Measurements from ENCODE around the gene DIPK2B.

DIPK2B gene, protein sequence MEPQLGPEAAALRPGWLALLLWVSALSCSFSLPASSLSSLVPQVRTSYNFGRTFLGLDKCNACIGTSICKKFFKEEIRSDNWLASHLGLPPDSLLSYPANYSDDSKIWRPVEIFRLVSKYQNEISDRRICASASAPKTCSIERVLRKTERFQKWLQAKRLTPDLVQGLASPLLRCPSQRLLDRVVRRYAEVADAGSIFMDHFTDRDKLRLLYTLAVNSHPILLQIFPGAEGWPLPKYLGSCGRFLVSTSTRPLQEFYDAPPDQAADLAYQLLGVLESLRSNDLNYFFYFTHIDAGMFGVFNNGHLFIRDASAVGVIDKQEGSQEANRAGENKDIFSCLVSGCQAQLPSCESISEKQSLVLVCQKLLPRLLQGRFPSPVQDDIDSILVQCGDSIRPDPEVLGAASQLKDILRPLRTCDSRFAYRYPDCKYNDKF

DNA sequence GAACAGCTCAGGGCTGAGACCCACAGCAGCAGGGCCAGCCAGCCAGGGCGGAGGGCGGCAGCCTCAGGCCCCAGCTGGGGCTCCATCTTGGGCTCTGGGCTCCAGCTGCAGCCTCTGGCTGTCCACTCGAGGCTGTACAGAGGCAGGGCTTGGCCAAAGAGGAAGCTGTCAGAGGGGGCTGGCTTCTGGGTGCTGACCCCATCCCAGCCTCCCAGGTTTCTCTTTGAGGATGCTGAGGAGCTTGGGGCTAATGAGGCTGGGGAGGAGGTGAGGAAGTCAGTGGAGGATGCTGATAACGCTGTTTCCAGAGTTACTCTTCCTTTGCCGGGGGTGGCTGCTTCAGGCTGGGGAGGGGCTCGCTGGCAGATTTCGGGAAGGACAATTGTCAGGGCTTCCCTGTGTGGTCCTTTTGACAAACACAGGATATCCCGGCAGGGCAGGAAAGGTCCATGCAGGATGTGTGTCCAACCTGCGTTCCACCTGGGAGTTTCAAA, at the start of gene DIPK2B:
TSS of gene DIPK2B (minus strand) at position 136 of the 494 bp plus-strand sequence. CDS start at position 86, 50 bp downstream.
- DNase-seq, result no peak

DNA sequence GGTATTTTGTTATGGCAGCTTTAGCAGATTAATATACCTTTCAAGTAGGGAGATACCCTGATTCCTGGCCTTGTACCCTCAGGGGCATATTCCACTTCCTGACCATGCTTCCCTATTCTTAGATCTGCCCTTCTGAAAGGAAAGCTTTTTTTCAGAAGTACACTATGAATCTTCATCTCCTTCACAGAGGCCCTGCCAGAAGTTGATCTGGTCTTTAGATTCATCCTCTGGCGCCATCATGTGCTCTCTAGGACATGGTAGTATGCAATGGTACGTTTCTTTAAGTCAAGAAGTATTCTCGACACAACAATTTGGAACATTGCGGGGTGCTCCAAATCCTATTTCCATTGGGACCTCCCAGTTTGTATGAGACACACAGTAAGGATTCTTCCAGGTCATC, 39.6 kb upstream of the DIPK2B start:
- DNase-seq, result no peak

DNA sequence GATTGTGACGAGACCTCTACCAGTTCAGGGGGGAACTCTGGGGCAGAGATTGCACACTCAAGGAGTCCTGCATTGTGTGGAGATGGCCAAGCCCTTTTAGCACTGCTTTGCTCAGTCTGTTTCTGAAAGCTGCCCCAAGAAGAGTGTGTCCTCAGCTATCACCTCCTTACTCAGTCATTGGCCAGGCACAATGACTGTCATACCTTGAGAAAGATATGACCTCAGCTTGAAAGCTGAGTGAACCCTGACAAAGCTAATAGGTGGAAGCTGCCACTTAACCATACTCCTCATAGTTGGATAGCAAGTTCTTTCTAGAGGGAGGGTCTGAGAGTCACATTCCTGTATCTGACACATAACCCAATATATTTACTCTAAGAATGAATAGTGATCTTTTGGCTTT, 37.8 kb upstream of the DIPK2B start:
- no peak for DNase-seq

GRCh38 chrX:45233531-45233930, 32.9 kb upstream of the DIPK2B start:
- no peak for DNase-seq

- no peak for DNase-seq
These were observed 31.5 kb upstream of the DIPK2B start for GRCh38 chrX:45232139-45232538.

DNA sequence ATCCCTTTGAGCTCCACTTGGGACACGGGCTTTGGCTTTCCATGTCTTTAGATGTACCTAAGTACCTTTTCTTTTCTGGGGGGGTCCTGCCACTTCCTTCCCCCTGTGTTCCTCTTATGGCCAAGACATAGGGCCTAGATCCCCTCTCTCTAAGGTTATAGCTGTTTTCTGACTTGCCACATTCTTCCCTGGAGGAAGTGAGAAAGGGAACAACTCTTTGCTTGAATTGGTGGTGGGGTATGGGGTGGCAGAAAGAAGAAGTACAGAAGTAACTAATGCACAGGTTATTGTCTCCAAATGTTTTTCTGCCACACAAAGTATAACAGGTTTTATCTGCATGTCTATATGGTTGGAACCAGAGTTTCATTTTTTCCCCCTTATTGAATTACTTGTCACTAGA, 29.7 kb upstream of the DIPK2B start:
- no peak for DNase-seq

GRCh38 chrX:45229348-45229747, 28.7 kb upstream of the DIPK2B start:
- DNase-seq, result no peak

DNA sequence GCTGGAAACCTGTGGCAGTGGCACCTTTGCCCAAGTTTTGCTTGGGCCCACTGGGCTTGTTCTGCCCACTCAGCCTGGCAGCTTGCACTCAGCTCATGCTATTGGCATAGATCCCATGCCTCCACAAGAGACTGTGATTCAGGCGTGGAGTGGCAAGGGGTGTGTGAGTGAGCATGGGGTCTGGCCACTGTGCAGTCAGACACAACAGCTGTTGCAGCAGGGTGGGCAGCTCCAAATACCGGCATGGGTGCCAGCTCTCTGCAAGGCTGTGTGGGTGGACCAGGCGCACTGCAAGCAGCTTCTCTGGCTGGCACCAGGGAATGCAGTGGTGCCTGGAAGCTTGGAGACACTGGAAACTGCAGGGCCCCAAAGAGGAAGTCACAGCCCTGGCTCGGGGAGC, 27.4 kb upstream of the DIPK2B start:
- DNase-seq, result no peak

GRCh38 chrX:45208121-45208856, 7.6 kb upstream of the DIPK2B start:
- DNase-seq, result no peak

DNA sequence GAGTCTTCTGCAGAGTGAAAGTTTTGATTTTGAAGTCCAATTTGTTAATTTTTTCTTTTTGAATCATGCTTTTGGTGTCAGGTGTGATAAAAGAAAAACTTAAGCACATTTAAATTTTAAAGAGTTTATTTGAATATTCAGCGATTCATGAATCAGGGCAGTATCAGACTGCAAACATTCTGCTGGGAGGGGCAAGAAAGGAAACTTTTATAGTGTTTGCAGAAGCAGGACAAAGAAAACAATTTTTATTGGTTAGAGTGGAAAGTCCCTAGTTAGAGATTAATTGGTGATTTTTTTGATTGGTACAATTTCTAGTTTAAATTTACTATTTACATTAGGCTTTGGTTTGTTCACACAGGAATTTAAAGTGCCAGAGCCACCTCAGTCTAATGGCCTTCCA, 1.5 kb upstream of the DIPK2B start:
- no peak for DNase-seq

GRCh38 chrX:45198706-45199105, 2.0 kb downstream of the DIPK2B start:
- DNase-seq, result no peak

GRCh38 chrX:45198301-45198700, 2.4 kb downstream of the DIPK2B start:
- DNase-seq, result no peak

DNA sequence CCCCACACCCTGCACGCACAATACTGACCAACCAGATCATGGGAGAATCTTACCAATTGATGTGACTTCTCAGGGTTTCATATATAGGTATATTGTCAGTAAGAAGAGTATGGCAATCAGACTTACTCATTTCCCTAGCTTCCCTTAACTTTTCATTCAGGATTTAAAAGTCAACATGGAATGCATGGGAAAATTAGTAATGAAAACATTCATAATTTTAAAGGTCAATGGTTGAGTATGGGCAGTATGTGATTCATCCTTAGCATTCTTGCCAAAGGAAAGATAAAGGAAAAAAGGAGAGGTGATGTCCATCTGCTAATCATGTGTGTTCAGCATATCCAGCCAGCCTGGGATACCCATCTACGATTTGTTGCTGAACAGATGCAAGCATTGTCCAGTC, 4.0 kb downstream of the DIPK2B start:
- no peak for DNase-seq

GRCh38 chrX:45191820-45192409, 8.8 kb downstream of the DIPK2B start:
- DNase-seq, result no peak

- DNase-seq, result no peak
These were observed 9.3 kb downstream of the DIPK2B start for GRCh38 chrX:45191383-45191782.

GRCh38 chrX:45187731-45188130, 12.9 kb downstream of the DIPK2B start:
- no peak for DNase-seq

- no peak for DNase-seq
These were observed 14.0 kb downstream of the DIPK2B start for GRCh38 chrX:45186643-45187026.

DNA sequence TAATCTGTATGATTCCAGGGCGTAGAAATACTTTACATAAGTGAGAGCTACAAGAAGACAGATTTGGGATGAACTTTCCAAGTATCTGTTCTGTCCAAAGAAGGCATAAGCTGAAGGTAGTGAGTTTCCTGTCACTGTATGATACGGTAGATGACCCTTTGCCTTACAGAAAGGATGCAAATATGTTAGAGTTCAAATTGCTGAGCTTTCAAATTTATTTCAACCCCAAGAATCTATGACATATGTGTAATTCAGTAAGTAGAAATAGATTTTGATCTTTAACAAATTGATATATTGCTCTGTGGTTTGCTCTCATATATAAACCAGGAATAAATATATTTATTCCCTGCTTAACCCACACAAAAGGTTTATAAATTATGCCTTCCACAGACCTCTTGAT, 16.5 kb downstream of the DIPK2B start:
- no peak for DNase-seq

DNA sequence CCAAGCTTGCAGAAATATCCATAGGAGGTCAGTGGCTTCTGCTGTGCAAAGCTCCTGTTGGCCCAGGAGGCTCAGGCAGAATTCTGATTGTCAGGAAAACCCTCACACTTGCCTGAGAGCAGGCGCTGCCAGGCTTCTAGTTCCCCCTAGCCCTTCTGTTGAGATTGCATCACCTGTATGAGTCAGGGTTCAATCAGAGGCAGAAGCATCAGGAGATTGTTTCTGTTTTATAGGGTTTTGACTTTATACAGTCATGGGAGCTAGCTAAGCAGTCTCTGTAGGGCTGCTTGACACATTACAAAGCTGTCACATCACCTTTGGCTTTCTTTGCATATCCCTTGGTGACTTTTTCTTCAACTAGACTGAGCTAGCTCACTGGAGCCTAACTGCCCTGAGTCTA, 27.8 kb downstream of the DIPK2B start:
- no peak for DNase-seq

- no peak for DNase-seq
These were observed 33.9 kb downstream of the DIPK2B start for GRCh38 chrX:45166781-45167180.

DNA sequence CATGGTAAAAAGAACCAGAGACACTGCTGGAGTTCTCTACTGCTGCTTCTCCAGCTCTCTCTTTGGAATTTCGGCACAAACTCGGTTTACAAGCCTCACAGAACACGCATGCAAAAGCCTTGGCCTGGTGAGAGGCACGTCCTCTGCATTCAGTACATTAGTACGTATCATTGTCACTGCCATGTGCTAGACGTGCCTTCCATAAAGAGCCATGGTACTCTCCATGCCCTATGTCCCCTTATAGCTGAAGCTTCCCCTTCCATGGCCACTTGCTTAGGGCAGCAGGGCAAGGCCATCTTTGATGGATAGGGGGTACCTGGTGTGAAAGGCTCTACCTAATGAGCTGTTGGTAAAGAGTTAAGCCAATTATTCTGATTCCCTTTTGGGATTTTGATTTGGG, 35.0 kb downstream of the DIPK2B start:
- DNase-seq, result no peak

- no peak for DNase-seq
These were observed 35.7 kb downstream of the DIPK2B start for GRCh38 chrX:45164995-45165394.

DNA sequence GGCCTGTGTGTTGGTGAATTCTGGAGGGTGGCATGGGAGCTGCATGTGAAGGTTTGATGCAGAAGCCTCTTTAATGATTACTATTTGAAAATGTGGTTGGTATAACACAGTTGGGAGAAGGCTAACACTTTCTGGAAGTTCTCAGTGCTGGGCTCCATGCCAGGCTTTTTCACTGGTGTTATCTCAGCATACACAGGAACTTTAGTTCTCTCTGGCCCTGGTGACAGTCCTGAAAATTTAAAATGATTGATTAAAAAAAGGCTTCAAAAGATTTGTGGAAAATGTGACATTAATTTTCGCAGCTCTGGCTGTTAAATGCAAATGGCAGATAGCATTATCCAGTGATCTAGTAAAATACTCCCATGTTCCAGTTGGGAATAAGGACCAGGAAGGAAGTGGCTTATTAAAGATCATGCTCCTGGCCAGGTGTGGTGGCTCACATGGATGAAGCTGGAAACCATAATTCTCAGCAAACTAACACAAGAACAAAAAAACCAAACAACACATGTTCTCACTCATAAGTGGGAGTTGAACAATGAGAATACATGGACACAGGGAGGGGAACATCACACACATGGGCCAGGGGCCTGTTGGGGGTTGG, 36.6 kb downstream of the DIPK2B start:
- DNase-seq, result no peak
